Stomach (tissue), 4 donors: ENCODE results near the gene C4orf36.

Experiments used
- EP300 ChIP-seq: sonication (generic); formaldehyde crosslinking; IDR thresholded peaks from one replicate; pipeline ENCODE4 v1.6.1; 2017; ENCODE audit warnings: antibody characterized with exemption
- POLR2A ChIP-seq, 4 donors: fragments of 450-650 bp; IDR thresholded peaks; one replicate each; pipeline ENCODE4 v1.6.1; 2016; ENCODE audit warnings: antibody characterized with exemption in 4 of 4, control low read depth in 2 of 4, mild to moderate bottlenecking in 1 of 4, moderate library complexity in 1 of 4
- POLR2AphosphoS5 ChIP-seq, 3 donors: sonication (generic); formaldehyde crosslinking; IDR thresholded peaks; one replicate each; pipeline ENCODE4 v1.6.1; 2016; ENCODE audit warnings: antibody characterized with exemption in 3 of 3
- TF ChIP-seq, protein P1 (sequence below), 7 experiments: fragments of 450-650 bp in 4 of 7; fragments of 200-600 bp in 3 of 7; sonication (generic) in 3 of 7; IDR thresholded peaks; one replicate each; pipeline ENCODE4 v1.5.1; 2016 to 2019; ENCODE audit warnings: antibody characterized with exemption in 7 of 7, control low read depth in 2 of 7, mild to moderate bottlenecking in 1 of 7

DNA sequence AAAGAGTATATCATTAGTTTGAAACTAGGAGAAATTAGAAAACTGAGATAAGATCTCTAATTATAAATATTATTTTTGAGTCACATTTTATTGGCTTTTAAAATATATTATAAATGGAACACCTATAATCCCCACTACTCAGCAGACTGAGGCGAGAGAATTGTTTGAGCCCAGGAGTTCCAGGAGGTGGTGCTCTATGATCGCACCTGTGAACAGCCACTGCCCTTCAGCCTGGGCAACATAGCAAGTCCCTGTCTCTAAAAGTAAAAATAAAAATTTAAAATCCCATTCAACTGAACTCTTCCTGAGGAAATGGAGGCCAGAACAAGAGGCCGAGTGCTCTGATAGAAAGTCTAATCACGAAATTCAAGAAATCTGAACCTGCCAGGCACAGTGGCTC lies 6.3 kb upstream of the C4orf36 start:
- TF ChIP-seq POLR2A (IDR thresholded peaks at IDR 0.05) (no peak), EP300 (no peak), POLR2AphosphoS5 (IDR thresholded peaks at IDR 0.05) (no peak)
- TF ChIP-seq, protein P1, sequence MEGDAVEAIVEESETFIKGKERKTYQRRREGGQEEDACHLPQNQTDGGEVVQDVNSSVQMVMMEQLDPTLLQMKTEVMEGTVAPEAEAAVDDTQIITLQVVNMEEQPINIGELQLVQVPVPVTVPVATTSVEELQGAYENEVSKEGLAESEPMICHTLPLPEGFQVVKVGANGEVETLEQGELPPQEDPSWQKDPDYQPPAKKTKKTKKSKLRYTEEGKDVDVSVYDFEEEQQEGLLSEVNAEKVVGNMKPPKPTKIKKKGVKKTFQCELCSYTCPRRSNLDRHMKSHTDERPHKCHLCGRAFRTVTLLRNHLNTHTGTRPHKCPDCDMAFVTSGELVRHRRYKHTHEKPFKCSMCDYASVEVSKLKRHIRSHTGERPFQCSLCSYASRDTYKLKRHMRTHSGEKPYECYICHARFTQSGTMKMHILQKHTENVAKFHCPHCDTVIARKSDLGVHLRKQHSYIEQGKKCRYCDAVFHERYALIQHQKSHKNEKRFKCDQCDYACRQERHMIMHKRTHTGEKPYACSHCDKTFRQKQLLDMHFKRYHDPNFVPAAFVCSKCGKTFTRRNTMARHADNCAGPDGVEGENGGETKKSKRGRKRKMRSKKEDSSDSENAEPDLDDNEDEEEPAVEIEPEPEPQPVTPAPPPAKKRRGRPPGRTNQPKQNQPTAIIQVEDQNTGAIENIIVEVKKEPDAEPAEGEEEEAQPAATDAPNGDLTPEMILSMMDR (IDR thresholded peaks at IDR 0.05), result peak in 1 of 7 experiments; percentile 16
